SH-SY5Y (cell line): ENCODE data around the gene VENTX.

ENCODE experiments used
- GATA2 ChIP-seq: IDR thresholded peaks from 2 replicates; pipeline ENCODE4 v1.6.1; 2011; ENCODE audit warnings: mild to moderate bottlenecking, low read depth, low read length
- GATA3 ChIP-seq: IDR thresholded peaks from 2 replicates; pipeline ENCODE4 v1.6.1; 2011; ENCODE audit warnings: low read depth, mild to moderate bottlenecking, low read length, moderate library complexity

DNA sequence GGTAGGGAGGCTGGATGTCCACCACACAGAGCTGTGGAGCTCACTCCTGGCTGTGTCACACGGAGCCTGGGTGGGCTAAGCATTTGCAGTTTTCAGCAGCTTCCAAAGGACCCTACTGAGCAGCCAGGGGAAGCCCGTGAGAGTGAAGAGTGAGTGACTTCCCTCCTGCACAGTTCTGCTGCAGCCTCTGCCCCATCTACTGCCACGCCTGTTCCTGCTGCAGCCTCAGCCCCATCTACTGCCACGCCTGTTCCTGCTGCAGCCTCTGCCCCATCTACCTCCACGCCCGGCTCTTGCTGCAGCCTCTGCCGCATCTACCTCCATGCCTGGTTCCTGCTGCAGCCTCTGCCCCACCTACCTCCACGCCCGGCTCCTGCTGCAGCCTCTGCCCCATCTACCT is 26.8 kb downstream of the VENTX start:
- TF ChIP-seq GATA3, result no peak
- no peak for TF ChIP-seq GATA2
